ENCODE measurements around the gene BANK1. TPM values are rescaled to one million over a fixed set of nuclear protein-coding genes. Genes with fewer than 3 reads are reported as not detected.

The BANK1 gene
- total RNA-seq, 2 experiments from 2014 or later: not detected

DNA sequence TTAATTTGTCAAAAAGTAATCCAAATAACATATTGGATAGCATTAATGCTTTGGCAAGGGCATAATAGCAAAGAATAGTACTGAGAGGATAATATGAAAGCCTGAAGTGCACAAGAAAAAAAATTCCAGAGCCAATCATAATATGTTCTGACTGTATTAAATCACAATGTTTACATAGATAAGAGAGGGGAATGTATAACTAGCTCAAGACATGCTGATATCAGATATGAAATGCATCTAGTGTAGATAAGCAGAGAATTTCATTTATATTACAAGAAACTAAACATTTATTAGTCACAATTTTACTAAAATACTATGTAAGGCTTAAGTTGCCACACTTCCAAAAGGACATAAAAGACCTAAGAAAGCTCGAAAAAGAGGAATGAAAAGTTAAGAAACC is 193.3 kb downstream of the BANK1 start:
- POLR2A ChIA-PET: interaction anchor here (0.7 to 1.4 kb wide), 3 partner anchors 10 to 29 kb away, joined by 3 read pairs; no protein-coding TSS in a partner anchor
- CTCF ChIA-PET (ENCODE audit: unreplicated experiment): no interaction called here
- no peak overlapping the region for H3K4me2 ChIP-seq (ENCODE audit: low read length)
- no peak overlapping the region for H2AFZ ChIP-seq (ENCODE audit: low read length)
- H3K79me2 ChIP-seq (ENCODE audit: insufficient read depth, low read depth, low read length): no peaks in the 10 kb centered on the region
- no peaks in the 10 kb centered on the region for H3K36me3 ChIP-seq (ENCODE audit: insufficient read depth, low read length)
- intact Hi-C loops (cut with micrococcal nuclease; ENCODE audit: unreplicated experiment): no loop called here
- no peaks in the 10 kb centered on the region for H4K20me1 ChIP-seq (ENCODE audit: insufficient read depth, low read length)
- H3K27ac ChIP-seq (ENCODE audit: low read depth, low read length, poor library complexity, severe bottlenecking): no peak overlapping the region
- BruUV-seq (replicated peaks): no TSS peak
- DNase-seq (ENCODE audit: low spot score): no peak
- no peaks in the 10 kb centered on the region for H3K4me1 ChIP-seq (ENCODE audit: insufficient read depth, low read length, poor library complexity, severe bottlenecking)
- no peaks in the 10 kb centered on the region for H3K9me2 ChIP-seq (ENCODE audit: insufficient read depth, low read length)
- no peak overlapping the region for H3K4me3 ChIP-seq (ENCODE audit: low read depth, low read length, poor library complexity, severe bottlenecking)
- H3K9me3 ChIP-seq (ENCODE audit: low read length): no peaks in the 10 kb centered on the region
- TF ChIP-seq, protein P1, sequence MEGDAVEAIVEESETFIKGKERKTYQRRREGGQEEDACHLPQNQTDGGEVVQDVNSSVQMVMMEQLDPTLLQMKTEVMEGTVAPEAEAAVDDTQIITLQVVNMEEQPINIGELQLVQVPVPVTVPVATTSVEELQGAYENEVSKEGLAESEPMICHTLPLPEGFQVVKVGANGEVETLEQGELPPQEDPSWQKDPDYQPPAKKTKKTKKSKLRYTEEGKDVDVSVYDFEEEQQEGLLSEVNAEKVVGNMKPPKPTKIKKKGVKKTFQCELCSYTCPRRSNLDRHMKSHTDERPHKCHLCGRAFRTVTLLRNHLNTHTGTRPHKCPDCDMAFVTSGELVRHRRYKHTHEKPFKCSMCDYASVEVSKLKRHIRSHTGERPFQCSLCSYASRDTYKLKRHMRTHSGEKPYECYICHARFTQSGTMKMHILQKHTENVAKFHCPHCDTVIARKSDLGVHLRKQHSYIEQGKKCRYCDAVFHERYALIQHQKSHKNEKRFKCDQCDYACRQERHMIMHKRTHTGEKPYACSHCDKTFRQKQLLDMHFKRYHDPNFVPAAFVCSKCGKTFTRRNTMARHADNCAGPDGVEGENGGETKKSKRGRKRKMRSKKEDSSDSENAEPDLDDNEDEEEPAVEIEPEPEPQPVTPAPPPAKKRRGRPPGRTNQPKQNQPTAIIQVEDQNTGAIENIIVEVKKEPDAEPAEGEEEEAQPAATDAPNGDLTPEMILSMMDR (conservative IDR thresholded peaks at IDR 0.05; ENCODE audit: low read length): no peak
- no peak for TF ChIP-seq EZH2phosphoT487 (IDR thresholded peaks at IDR 0.05; ENCODE audit: borderline replicate concordance, low read depth, low read length)

DNA sequence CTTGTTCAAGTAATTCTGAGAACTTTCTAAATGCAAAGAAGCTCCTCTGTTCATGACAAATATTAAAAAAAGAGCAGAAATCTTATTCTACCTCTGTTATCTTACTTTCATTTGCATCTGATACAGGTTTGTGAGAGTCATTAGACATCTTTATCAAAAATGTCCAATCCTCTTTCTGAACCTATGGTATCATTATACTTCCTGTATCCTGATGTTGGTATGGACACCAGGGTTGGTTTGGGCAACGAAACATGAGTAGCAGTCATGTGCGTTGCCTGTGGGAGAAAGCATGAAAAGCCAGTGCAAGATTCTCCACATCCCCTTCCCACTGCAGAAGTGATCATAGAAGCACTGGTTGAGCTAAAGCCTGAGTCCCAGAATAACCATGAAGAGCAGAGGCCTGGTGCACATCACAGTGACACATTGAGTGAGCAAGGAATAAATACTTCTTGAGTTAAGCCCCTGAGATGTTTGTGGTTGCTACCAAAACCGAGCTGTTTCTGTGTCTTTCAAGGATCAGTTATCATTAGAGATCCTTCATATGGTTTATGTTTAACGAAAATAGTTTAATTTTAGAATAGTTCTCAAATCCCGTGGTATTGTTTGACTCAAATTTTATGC is 197.2 kb downstream of the BANK1 start:
- BruUV-seq (replicated peaks): no TSS peak
- Histone ChIP-seq H2AFZ (ENCODE audit: low read length) (no peak overlapping the region), H3K4me2 (ENCODE audit: low read length) (no peak overlapping the region), H3K4me1 (ENCODE audit: insufficient read depth, low read length, poor library complexity, severe bottlenecking) (no peaks in the 10 kb centered on the region), H3K79me2 (ENCODE audit: insufficient read depth, low read depth, low read length) (no peaks in the 10 kb centered on the region), H3K9me3 (ENCODE audit: low read length) (no peaks in the 10 kb centered on the region), H3K27ac (ENCODE audit: low read depth, low read length, poor library complexity, severe bottlenecking) (no peak overlapping the region), H3K36me3 (ENCODE audit: insufficient read depth, low read length) (no peaks in the 10 kb centered on the region), H4K20me1 (ENCODE audit: insufficient read depth, low read length) (no peaks in the 10 kb centered on the region), H3K9me2 (ENCODE audit: insufficient read depth, low read length) (no peaks in the 10 kb centered on the region), H3K4me3 (ENCODE audit: low read depth, low read length, poor library complexity, severe bottlenecking) (no peak overlapping the region)
- ChIA-PET CTCF (ENCODE audit: unreplicated experiment) (no interaction called here), POLR2A (interaction anchor here (1.0 kb wide), 1 partner anchor 14 kb away, joined by 3 read pairs; no protein-coding TSS in a partner anchor)
- no peak for DNase-seq (ENCODE audit: low spot score)
- TF ChIP-seq, protein P1 (conservative IDR thresholded peaks at IDR 0.05; ENCODE audit: low read length): no peak
- TF ChIP-seq EZH2phosphoT487 (IDR thresholded peaks at IDR 0.05; ENCODE audit: borderline replicate concordance, low read depth, low read length): no peak
- intact Hi-C loops (cut with micrococcal nuclease; ENCODE audit: unreplicated experiment): no loop called here

DNA sequence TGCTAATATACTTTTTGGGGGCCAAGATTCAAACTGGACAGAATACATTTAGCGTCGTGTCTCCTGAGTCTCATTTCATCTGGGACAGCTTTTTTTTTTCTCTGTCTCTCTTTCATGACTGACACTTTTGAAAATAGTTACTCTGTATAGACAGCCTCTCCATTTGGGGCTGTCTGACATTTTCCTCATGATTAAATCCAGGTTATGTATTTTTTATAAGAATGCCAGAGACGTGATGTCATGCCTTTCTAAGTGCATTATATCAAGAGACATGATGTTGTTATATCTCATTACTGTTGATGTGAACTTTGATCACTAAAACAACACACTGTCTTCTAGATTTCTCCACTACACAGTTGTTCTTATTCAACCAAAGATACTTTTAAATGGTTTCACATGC is 199.0 kb downstream of the BANK1 start:
- Histone ChIP-seq H3K9me3 (ENCODE audit: low read length) (no peaks in the 10 kb centered on the region), H3K4me3 (ENCODE audit: low read depth, low read length, poor library complexity, severe bottlenecking) (no peak overlapping the region), H3K79me2 (ENCODE audit: insufficient read depth, low read depth, low read length) (no peaks in the 10 kb centered on the region), H3K9me2 (ENCODE audit: insufficient read depth, low read length) (no peaks in the 10 kb centered on the region), H2AFZ (ENCODE audit: low read length) (no peak overlapping the region), H3K36me3 (ENCODE audit: insufficient read depth, low read length) (no peaks in the 10 kb centered on the region), H3K4me2 (ENCODE audit: low read length) (no peak overlapping the region), H3K4me1 (ENCODE audit: insufficient read depth, low read length, poor library complexity, severe bottlenecking) (no peaks in the 10 kb centered on the region), H3K27ac (ENCODE audit: low read depth, low read length, poor library complexity, severe bottlenecking) (no peak overlapping the region), H4K20me1 (ENCODE audit: insufficient read depth, low read length) (no peaks in the 10 kb centered on the region)
- intact Hi-C loops (cut with micrococcal nuclease; ENCODE audit: unreplicated experiment): no loop called here
- TF ChIP-seq EZH2phosphoT487 (IDR thresholded peaks at IDR 0.05; ENCODE audit: borderline replicate concordance, low read depth, low read length): no peak
- TF ChIP-seq, protein P1 (conservative IDR thresholded peaks at IDR 0.05; ENCODE audit: low read length): no peak
- CTCF ChIA-PET (ENCODE audit: unreplicated experiment): no interaction called here
- DNase-seq (ENCODE audit: low spot score): no peak
- POLR2A ChIA-PET: no interaction called here
- no TSS peak for BruUV-seq (replicated peaks)
